DND-41 (cell line): ENCODE results near the gene CNBD2.
"Not testable (repeated sequence)": the region's sequence is repeated elsewhere in the genome, so short reads cannot be mapped to it uniquely, and the experiment has no call there.

ENCODE experiments used
- CTCF ChIP-seq: IDR thresholded peaks from 2 replicates; pipeline ENCODE4 v1.5.1; 2012; ENCODE audit warnings: borderline replicate concordance, low read length, moderate library complexity, mild to moderate bottlenecking; ENCODE audit not compliant: poor library complexity, severe bottlenecking; ENCODE audit errors: extremely low read depth
- EZH2 ChIP-seq: IDR thresholded peaks from 3 replicates; pipeline ENCODE4 v1.6.1; 2012; ENCODE audit warnings: borderline replicate concordance, low read depth, mild to moderate bottlenecking, moderate library complexity, low read length, inconsistent platforms; ENCODE audit not compliant: severe bottlenecking

GRCh38 chr20:35952080-35952479 lies 16.3 kb upstream of the CNBD2 start:
- TF ChIP-seq CTCF, EZH2: not testable (repeated sequence)
